HG02588 (cell line): ENCODE measurements around the gene ATP5F1D.

Experiments used
- ATAC-seq: cut with Tn5 transposase; IDR thresholded peaks from one replicate; pipeline ENCODE4 v1.9.1; 2021; ENCODE audit warnings: mild to moderate bottlenecking, moderate library complexity; ENCODE audit not compliant: unreplicated experiment

ATP5F1D gene

DNA sequence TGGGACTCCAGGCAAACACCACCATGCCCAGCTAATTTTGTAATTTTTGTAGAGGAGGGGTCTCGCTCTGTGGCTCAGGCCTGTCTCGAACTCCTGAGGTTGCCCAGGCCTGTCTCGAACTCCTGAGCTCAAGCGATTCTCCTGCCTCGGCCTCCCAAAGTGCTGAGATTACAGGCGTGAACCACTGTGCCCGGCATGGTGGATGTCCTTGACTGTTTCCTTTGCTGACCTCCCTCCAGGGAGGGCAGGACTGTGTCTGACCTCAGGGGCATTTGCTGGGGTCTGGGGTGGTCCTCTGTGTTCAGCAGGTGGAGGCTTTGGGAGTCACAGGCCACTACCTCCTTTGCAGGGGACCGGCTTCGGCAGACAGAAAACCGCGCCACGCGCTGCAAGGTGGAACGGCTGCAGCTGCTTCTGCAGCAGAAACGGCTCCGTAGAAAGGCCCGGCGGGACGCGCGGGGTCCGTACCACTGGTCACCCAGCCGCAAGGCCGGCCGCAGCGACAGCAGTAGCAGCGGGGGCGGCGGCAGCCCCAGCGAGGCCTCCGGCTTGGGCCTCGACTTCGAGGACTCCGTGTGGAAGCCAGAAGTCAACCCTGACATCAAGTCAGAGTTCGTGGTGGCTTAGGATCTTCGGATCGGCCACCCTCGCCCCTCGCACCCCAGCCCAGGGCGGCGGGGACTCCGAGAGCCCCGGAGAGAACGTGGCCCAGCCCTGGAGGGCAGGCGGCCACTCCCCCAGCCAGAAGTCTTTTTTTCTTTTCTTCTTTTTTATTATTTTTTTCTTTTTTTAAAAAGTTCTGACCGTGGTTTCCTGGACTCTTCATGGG lies 15.3 kb downstream of the ATP5F1D start:
- ATAC-seq: no peak

DNA sequence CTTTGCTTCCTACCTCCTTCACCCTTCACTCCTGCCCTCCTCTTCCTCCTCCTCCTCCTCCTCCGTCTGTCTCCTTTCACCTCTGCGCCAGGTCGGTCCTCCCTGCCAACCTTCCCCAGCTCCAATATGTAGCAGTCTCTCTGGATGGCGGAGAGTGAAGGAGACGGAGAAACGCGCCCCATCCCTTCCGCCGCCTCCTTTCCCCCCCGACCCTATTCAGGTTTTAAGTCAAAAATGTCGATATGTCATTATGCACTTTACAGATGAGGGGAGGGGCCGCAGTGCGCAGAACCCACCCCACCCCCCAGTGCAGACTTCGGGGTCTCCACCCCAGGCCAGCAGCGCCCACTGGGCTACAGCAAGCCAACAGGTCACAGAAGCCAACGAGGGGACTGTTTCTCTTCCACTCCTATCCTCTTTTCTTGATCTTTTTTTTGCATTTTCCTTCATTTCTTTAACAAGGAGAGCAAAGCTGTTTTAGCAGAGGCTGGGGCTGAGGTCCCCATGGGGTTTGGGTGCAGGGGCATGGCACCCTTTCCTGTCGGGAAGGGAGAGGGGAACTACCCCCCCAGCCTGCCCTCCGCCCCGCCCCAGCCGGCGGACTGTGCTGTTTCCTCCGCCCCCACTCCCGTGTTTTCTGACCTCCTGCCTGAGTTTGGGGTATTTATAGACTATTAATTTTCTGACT lies 16.1 kb downstream of the ATP5F1D start:
- no peak for ATAC-seq

DNA sequence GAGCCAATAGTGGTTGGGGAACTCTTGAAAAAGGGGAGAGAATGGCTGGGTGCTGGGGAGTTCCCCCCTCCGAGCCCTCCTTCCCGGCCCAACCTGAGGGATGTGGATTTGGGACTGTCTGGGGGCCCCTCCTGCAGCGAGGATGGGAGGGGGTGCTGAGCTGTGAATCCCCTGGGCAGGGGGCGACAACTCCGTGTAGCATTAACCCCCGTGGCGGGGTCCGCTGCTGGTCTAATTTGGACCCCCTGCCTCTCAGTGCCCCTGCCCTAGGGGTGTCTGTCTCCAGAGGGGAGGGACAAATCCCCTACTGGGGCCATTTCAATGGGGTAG lies 16.6 kb downstream of the ATP5F1D start:
- no peak for ATAC-seq

DNA sequence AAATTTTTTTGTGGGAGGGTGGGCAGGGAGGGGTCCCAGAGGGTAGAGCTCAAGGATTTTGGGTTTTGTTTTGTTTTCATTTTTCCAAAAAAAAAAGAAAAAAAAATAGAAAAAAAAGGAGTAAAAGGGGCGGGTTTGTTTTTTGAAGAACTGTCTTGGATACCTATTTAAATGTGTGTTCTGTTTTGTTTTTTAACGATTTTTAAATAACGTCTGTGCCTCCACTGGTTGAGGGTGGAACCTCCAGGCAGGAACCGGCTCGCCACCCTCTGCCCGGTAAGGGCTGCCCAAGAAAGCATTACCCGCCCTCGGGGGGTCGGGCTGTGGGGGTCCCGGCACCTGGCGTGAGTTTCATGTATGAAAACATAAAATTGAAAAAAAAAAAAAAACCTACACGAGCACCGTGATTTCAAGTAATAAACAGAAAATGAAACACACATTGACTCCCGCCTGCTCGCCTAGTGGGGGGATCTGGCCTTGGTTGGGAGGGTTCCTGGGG lies 17.2 kb downstream of the ATP5F1D start:
- no peak for ATAC-seq

DNA sequence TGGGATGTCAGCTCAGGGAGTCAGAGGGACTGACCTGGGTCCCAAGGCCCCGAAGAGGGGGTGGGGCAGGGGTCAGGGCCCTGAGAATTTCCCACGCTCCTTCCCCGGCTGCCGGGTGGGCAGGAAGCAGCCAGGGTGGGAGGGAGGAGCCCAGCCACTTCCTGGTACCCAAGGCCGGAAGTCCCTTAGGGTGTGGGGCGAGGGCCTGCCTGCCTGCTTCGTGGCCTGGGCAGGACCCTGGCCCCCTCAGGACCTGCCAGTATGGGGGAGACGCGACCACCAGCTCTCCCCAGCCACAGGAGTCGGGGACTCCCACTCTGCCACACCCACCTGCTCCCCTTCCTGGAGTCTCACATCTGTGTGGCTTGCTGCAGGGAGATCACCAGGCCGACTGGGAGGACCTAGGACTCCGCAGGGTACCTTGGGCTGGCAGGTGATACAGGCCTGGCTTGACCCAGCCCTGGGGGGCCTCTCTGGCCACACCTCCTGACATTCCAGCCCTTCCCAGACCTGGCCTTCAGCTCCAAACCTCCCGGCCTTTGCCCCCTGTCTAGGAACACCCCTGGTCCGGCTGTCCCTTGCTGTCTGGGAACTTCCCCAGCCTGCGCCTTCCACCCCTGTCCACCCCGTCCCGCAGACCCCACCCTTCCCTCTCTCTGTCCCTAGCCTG lies 17.8 kb downstream of the ATP5F1D start:
- no peak for ATAC-seq

DNA sequence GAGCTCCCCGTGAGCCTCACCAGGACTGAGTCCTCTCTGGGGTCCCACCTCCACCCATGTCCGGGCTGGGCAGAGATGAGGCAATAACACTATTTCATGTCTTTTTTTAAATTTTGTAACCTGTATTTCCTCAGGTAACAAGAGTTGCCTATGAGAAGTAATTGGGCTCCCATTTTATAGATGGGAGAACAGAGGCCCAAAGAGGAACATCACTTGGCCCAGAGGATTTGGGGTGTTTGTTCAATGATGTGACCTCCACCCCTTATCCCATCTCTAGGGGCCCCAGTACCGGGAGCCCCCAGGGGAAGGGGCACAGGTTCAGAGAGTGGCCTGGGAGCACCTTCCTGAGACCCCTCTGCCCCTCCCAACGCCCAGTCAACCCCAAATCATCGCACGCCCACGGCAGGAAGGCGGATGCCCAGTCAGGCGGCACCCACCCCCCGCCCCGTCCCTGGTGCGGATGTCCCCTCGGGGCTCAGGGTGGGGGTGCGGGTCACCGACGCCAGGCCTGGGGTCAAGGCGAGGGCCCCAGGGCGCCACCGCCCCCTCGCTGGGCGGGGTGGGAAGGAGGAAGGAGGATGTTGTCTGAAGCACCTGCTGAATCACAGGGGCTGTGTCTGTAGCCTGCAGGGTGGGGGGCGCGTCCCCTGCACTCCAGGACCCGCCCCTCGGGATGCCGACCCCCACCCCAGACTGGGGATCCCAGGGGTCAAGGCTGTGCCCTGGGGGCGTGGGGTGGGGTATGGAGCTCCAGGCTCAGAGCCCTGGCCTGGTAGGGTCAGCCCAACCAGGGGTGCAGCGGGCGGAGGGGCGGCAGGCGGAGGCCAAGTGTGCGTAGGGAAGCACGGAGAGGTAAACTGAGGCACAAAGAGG lies 18.6 kb downstream of the ATP5F1D start:
- peak; percentile 0 for ATAC-seq

DNA sequence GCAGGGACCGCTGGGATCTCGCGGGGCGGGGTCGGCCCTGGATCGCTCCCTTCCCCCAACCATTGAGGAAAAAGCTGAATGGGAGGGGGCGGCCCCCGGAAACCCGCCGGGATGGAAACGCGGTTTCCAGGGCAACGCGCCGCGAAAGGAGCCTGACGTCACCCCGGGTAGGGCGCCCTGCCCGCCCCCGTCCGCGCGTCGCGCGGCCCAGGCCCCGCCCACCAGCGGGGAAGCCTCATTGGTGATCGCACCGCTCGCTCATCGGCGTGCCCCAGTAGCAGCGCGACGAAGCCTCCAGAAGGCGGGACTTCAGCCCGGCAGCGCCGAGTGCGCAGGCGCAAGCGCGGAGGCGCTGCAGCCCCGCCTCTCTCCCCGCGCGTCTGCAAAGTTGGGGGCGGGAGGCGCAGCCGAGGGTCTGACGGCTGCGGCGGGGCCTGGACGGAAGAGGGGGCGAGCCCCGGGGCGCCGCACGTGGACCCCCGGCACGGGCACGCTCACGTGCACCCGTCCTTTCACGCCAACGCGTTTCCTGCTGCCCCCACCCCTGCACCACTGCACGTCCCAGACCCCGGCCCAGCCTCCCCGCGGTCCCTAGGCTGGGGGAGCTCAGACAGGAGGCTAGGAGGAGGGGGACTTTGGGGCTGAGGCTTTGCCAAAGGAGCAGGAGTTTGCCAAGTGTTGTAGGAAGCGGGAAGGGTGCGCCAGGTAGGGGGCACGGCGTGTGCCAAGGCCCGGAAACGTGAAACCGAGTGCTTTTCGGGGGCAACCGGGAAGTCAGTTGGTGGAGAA lies 19.4 kb downstream of the ATP5F1D start:
- peak; percentile 63 for ATAC-seq

DNA sequence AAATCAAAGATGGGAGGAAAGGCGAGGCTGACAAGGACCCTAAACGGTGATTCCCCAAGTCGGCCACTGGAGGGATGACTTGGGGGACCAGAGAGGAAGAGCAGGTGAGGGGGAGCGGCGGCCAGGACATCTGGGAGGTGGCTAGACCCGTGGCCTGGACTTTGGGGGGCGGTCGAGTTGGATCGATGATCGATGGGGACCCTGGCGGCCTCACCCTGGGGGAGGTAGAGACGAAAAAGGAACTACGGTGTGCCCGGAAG lies 19.9 kb downstream of the ATP5F1D start:
- no peak for ATAC-seq

DNA sequence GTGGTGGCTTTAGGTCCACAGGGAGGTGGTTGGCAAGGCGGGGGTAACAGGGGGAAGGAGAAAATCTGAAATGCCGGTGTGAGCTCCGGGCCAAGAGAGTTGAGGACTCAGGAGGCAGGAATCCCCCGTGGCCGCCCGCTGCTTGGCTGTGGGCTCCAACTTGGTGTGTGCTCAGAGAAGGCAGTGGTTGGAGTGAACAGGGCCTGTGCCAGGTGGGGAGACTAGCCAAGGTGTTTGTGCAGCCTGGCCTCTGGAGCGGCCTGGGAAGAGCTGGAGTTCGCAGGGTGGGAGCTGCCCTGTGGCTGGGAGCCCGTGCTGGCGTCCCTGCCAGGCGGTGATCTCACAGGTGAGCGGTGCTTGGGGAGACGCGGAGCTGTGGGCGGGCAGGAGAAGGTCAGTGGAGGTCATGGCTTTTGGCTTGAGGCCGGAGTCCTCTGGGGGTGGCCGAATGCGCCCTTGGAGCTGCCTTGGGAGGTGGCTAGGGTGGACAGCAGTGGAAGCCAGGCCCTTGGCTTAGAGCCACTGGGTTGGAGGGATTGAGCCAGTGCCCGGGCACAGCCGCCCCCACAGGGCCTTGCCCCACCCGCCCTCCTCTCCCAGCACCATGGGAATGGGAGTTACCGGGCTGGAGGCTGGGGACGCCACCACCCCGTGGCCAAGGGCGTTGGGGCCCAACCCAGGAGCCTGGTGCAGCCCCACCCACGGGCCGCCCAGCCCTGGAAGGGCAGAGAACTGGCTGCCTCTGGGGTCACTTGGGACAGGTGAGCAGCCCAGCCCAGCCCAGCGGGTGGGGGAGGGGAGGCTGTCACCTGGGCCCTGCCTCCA lies 20.5 kb downstream of the ATP5F1D start:
- ATAC-seq: no peak

DNA sequence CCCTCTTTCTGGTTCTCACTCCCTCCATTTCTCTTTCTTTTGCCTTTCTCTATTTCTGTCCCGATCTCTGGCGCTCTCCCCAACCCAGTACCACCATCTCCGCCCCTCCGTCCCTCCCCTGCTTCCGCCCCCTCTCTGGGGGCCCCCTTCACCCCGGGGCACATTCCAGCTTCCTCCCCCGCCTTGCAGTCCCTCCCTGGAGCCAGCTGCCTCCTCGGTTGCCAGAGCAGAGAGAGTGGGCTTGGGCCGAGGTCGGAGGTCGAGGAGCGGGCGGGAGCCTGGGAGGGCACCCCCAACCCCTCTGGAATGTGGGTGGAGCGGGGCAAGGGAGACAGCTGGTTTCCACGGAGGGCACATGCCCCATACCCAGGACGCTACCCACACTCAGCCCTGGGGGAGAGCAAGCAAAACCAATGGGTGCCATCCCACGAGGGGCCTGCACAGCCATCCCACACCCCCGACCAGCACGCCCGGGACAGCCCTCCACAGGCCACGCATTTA lies 21.1 kb downstream of the ATP5F1D start:
- no peak for ATAC-seq

DNA sequence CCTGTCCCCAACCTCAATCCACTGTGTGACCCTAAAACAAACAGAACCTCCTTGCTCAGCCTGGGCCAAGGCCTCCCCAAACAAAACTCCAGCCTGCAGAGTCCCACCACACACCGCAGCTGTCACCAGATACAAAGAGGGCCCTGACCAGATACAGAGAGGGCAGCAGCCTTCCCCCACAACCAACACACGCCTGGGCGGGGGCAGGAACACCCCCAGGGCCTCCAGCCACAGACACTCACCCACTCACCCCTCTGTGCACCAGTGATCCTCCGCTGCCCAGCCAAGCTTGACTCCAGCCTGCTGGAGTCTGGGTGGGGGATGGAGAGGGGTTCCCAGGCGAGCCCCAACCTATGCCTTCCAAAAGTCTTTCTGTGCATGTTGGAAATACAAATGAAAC lies 21.6 kb downstream of the ATP5F1D start:
- ATAC-seq: no peak

DNA sequence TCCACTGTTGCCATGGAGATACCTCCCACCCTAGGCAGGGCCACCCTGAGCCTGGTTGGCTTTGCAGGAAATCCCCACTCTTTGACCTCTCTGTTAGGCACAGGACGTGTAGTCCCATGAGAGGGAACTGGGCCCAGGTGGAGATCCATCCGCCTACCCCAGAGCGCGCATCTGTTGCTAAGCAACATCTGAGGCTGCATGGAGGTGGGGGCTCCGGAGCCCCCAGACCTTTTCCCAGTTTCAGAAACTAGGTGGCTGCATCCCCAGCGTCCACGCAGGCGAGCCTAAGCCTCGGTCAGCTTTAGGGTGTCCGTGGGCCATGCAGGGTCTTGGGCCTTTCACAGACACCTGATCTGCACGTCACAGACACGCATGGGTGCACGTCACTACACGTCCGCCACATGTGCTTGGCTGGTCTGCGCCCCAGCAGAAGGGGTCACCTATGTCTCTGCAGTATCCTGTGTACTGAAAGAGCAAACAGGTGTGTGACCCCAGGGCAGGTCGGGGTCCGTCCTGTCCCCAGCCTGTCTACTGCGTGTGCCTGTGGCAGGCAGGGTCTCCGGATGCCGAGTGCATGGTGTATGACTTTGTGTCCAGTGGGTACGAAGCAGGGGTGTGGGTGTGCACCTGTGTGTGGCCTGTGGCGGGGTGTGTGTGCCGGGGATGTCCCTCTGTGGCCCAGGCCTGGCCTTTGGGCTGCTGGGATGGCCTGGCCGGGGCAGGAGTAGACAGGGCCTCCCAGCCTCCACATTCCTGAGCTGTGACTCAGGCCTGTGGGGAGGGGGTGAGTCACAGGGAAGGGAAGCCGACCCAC lies 23.5 kb downstream of the ATP5F1D start:
- no peak for ATAC-seq

DNA sequence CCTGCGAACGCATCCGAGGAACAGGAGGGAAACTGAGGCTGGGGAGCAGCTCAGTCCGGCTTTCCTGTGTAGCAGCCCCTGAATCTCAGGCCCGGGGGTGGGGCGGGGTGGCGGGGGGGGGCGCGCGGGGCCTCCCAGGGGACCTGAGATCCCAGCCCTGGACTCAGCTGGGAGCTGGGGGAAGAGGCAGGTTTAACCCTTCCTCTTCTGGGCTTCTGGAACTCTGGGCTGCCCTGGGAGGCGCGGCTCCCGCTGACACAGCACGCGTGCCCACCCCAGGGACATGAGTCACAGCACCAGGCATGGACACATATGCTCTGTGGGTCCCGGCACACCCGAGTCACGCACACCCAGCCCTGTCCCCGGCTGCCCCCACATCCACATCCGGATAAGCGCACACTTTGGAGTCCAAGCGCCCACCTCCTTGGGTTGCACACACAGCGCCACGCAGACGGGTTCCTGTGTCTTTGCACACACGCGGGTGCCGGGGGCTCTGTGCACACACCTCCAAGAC lies 24.1 kb downstream of the ATP5F1D start:
- no peak for ATAC-seq

DNA sequence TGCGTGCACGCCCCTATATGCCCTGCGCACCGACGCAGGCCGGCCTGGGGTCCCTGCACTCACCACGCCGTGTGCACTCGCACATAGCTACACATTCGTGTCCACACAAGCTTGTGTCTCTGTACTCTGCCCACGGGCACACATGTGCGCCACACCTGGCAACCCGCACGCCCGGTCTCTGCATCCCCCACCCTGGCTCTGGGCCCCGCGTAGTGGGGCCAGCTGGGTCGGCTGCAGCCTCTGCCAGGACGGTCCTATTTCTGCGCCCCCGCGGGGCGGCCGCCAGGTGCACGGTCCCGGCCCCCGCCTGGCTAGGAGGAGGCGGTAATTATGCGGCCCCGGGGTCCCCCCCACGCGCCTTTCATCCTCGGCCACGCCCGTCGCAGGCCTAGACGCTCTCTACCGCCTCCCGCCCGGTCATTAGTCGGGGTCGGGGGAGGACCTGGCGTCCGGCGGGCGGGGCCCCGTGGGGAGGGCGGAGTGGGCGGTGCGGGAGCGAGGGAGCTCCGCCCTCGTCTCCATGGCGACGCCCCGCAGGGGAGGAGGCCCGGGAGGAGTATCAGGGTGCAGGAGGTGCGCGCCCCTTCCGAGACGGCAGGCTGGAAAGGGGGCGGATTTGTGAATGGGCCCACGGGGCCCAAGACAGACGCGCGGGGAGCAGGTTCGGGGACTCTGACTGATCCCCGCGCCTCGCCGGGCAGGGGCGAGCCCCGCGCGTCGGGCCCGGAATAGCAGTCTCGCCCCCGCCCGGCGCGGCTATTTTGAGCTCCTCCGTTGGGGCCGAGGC lies 24.8 kb downstream of the ATP5F1D start:
- ATAC-seq: peak; percentile 25

DNA sequence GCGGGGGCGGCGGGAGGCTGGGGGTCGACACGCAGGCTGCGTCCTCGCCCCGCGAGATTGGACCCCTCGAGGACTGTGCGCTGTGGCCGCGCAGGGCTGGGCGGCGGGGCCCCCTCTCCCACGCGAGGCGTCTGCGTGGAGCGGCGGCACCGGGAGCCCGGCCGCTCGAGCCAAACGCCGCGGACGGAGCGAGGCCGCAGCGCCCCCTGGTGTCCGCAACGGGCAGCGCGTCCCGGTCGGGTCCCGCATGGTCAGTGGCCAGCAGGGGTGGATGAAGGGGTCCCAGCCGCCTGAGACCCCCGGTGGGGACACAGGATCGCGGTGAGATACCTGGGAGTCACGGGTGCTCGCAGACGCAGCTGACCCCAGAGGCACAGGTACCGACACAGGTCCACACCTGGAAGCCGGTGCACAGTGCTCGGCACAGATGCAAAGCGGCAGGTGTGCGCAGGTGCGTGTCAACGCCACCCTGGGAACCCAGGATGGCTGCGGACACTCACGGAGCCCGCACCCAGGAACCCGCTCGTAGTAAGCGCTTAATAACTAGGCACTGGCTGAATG lies 25.4 kb downstream of the ATP5F1D start:
- peak; percentile 14 for ATAC-seq

DNA sequence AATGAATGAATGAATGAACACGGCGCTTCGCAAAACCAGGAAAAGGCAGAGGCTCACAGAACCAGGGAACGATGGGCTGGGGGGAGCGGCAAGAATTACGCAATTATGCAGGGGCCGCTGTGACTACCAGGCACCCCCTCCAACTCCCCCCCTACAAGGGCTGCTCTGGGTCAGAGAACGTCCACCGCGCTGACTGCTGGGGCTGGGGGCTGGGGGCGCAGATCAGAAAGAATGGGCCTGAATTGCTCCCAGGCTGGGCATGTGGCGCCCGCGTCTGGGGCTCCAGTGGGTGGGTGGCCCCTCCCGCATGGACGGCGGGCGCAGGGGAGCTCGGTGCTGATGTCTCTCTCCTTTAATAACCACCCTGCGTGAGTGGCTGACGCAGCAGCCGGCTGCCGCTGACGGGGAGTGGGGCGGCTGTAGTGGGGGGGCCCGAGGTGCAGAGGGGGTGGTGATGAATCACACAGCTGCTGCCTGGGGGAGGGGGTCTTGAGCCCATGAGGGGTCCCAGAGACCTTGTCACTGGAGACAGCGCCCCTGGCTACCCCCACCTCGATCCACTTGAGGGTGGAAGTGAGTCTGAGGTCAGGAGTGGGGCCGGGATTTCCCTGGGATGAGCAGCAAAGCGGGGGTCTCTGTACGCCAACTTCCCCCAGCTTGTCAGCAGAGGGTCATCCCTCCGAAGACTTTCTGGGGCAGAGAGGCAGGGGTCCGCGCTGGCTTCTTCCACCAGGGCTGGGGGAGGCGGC lies 26.1 kb downstream of the ATP5F1D start:
- ATAC-seq: no peak
